SK-N-MC (cell line): ENCODE measurements around the gene GFER.

Source experiments
- EZH2 ChIP-seq: fragments of 200-600 bp; sonication (generic); IDR thresholded peaks from one replicate; pipeline ENCODE4 v1.6.1; 2017; ENCODE audit warnings: antibody characterized with exemption
- POLR2AphosphoS5 ChIP-seq: IDR thresholded peaks from 2 replicates; pipeline ENCODE4 v1.6.1; 2012; ENCODE audit warnings: mild to moderate bottlenecking, low read depth, low read length, borderline replicate concordance

- TF ChIP-seq POLR2AphosphoS5, result no peak
- TF ChIP-seq EZH2, result no peak
These were observed 5.4 kb upstream of the GFER start for GRCh38 chr16:1978476-1979120.
